NCI-H446 (cell line): Measurements from ENCODE around the gene INPP5B.
"Not testable (repeated sequence)": the region's sequence is repeated elsewhere in the genome, so short reads cannot be mapped to it uniquely, and the experiment has no call there.

Experiments used
- DNase-seq, 2 experiments: peaks; one replicate each; lab custom pipeline; 2025; lab: John Stamatoyannopoulos, UW

Gene INPP5B

GRCh38 chr1:37914719-37915475 is 32.0 kb downstream of the INPP5B start:
- DNase-seq = no peak

- not testable (repeated sequence) for DNase-seq
These were observed 35.4 kb downstream of the INPP5B start for GRCh38 chr1:37911478-37911877.

- not testable (repeated sequence) for DNase-seq
These were observed 36.0 kb downstream of the INPP5B start for GRCh38 chr1:37910886-37911285.

GRCh38 chr1:37908531-37908930 is 38.3 kb downstream of the INPP5B start:
- DNase-seq = not testable (repeated sequence)

- DNase-seq = not testable (repeated sequence)
These were observed 39.3 kb downstream of the INPP5B start for GRCh38 chr1:37907416-37908125.

GRCh38 chr1:37906591-37906990 is 40.3 kb downstream of the INPP5B start:
- not testable (repeated sequence) for DNase-seq

- DNase-seq = no peak
These were observed 41.1 kb downstream of the INPP5B start for GRCh38 chr1:37905727-37906126.

GRCh38 chr1:37903921-37904320 is 42.9 kb downstream of the INPP5B start:
- not testable (repeated sequence) for DNase-seq

- no peak for DNase-seq
These were observed 43.9 kb downstream of the INPP5B start for GRCh38 chr1:37902983-37903382.

GRCh38 chr1:37901893-37902225 is 45.0 kb downstream of the INPP5B start:
- no peak for DNase-seq

- no peak for DNase-seq
These were observed 45.5 kb downstream of the INPP5B start for GRCh38 chr1:37901191-37901892.

GRCh38 chr1:37897563-37897962 is 49.3 kb downstream of the INPP5B start:
- not testable (repeated sequence) for DNase-seq

- no peak for DNase-seq
These were observed 53.2 kb downstream of the INPP5B start for GRCh38 chr1:37893673-37894072.

GRCh38 chr1:37892151-37893047 is 54.5 kb downstream of the INPP5B start:
- no peak for DNase-seq

GRCh38 chr1:37890378-37891014 is 56.4 kb downstream of the INPP5B start:
- peak; percentile 4 to 57 for DNase-seq

- no peak for DNase-seq
These were observed 58.7 kb downstream of the INPP5B start for GRCh38 chr1:37888022-37888700.

GRCh38 chr1:37884145-37884544 is 62.7 kb downstream of the INPP5B start:
- DNase-seq = no peak

GRCh38 chr1:37883671-37884070 is 63.2 kb downstream of the INPP5B start:
- DNase-seq = no peak

- DNase-seq = no peak
These were observed 67.0 kb downstream of the INPP5B start for GRCh38 chr1:37879865-37880264.

GRCh38 chr1:37878071-37878470 is 68.8 kb downstream of the INPP5B start:
- no peak for DNase-seq

GRCh38 chr1:37875833-37876232 is 71.0 kb downstream of the INPP5B start:
- DNase-seq = no peak
